ENCODE measurements around the gene HOXA6.

Gene HOXA6

GRCh38 chr7:27107391-27108381 is 39.9 kb downstream of the HOXA6 start:
- Histone ChIP-seq H3K4me3 (replicated peaks; ENCODE audit: insufficient read depth, low read length) (no peak overlapping the region), H3K27me3 (ENCODE audit: insufficient read depth, poor library complexity, severe bottlenecking) (peaks cover 25% of the 10 kb centered on the region), H3K27ac (replicated peaks) (no peak overlapping the region)
- no peak for TF ChIP-seq SPI1 (IDR thresholded peaks at IDR 0.05; ENCODE audit: borderline replicate concordance, low read depth)
- TF ChIP-seq, protein P1, sequence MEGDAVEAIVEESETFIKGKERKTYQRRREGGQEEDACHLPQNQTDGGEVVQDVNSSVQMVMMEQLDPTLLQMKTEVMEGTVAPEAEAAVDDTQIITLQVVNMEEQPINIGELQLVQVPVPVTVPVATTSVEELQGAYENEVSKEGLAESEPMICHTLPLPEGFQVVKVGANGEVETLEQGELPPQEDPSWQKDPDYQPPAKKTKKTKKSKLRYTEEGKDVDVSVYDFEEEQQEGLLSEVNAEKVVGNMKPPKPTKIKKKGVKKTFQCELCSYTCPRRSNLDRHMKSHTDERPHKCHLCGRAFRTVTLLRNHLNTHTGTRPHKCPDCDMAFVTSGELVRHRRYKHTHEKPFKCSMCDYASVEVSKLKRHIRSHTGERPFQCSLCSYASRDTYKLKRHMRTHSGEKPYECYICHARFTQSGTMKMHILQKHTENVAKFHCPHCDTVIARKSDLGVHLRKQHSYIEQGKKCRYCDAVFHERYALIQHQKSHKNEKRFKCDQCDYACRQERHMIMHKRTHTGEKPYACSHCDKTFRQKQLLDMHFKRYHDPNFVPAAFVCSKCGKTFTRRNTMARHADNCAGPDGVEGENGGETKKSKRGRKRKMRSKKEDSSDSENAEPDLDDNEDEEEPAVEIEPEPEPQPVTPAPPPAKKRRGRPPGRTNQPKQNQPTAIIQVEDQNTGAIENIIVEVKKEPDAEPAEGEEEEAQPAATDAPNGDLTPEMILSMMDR (IDR thresholded peaks at IDR 0.05; ENCODE audit: insufficient read depth, low read length) = no peak
- TF ChIP-seq GABPA (IDR thresholded peaks at IDR 0.05; ENCODE audit: low read depth) = no peak
- no peak for TF ChIP-seq POLR2AphosphoS5 (IDR thresholded peaks at IDR 0.05; ENCODE audit: low read depth)
- no peak for TF ChIP-seq REST (IDR thresholded peaks at IDR 0.05; ENCODE audit: insufficient replicate concordance, low read depth)
- no peak for DNase-seq (ENCODE audit: low read depth in 1 of 2, low spot score in 1 of 2)

DNA sequence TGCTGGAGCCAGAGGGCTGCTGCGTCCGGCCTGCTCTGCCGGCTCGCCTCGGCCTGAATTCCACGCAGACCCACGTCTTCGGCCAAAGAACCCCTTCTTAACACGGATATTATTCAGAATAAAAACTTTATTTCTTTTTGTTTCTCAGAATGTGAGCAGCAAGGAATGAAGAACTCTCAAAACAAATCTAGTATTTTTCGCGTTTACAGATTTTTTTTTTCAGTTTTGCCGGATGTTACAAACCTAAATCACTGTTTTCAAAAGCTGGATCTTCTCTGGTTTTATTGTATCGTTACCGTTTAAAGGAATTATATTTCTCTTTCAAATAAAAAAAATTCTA is 40.7 kb downstream of the HOXA6 start:
- no peak overlapping the region for H3K27ac ChIP-seq (replicated peaks)
- no peak for DNase-seq (ENCODE audit: low read depth in 1 of 2, low spot score in 1 of 2)
- H3K27me3 ChIP-seq (ENCODE audit: insufficient read depth, poor library complexity, severe bottlenecking) = peaks cover 30% of the 10 kb centered on the region
- no peak for TF ChIP-seq SPI1 (IDR thresholded peaks at IDR 0.05; ENCODE audit: borderline replicate concordance, low read depth)
- TF ChIP-seq, protein P1 (IDR thresholded peaks at IDR 0.05; ENCODE audit: insufficient read depth, low read length) = no peak
- no peak for TF ChIP-seq GABPA (IDR thresholded peaks at IDR 0.05; ENCODE audit: low read depth)
- no peak overlapping the region for H3K4me3 ChIP-seq (replicated peaks; ENCODE audit: insufficient read depth, low read length)

GRCh38 chr7:27106181-27106900 is 41.2 kb downstream of the HOXA6 start:
- peaks cover 36% of the 10 kb centered on the region for H3K27me3 ChIP-seq (ENCODE audit: insufficient read depth, poor library complexity, severe bottlenecking)
- H3K27ac ChIP-seq (replicated peaks) = no peak overlapping the region
- TF ChIP-seq SPI1 (IDR thresholded peaks at IDR 0.05; ENCODE audit: borderline replicate concordance, low read depth) (no peak), POLR2AphosphoS5 (IDR thresholded peaks at IDR 0.05; ENCODE audit: low read depth) (no peak), GABPA (IDR thresholded peaks at IDR 0.05; ENCODE audit: low read depth) (no peak), REST (IDR thresholded peaks at IDR 0.05; ENCODE audit: insufficient replicate concordance, low read depth) (no peak)
- TF ChIP-seq, protein P1 (IDR thresholded peaks at IDR 0.05; ENCODE audit: insufficient read depth, low read length) = no peak
- no peak for DNase-seq (ENCODE audit: low read depth in 1 of 2, low spot score in 1 of 2)
- H3K4me3 ChIP-seq (replicated peaks; ENCODE audit: insufficient read depth, low read length) = no peak overlapping the region
